ENCODE data around the gene ZNF225.
A peak's percentile ranks its signal among the peaks of the same experiment; 100 is the strongest.
"Not testable (repeated sequence)": the region's sequence is repeated elsewhere in the genome, so short reads cannot be mapped to it uniquely, and the experiment has no call there.

ZNF225 gene

DNA sequence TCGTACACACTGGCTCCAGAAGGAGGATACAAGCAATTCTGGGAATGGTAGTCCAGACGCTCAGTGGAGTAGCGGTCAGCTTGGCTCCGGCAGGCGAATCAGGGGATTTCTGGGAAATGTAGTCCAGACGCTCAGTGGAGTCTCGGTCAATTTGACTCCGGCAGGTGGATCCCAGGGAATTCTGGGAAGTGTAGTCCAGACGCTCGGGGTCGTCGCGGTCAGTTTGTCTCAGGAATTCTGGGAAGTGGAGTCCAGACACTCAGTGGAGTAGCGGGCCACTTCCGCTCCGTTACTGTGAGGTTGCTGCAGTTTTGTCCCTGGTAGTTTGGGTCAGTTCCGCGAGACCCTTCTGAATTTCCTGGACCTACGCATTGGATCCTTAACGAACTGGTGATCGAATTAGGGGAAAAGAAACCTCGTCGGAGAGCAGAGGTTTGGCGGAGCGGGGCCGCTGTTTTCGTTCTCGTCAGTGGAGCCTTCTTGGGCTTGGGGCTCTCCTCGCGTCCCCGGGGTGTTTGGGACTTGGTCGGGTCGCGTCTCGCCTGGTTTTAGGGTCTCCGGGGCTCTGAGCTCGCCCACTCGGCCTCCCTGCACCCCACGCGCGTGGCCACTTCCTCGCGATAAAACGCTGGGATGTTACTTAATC is at the start of gene ZNF225:
Gene ZNF225, plus strand, starts transcription at position 262 of the 646 bp plus-strand sequence. CDS start 2,429 bp downstream, outside the sequence.
- peak; percentile 93 for DNase-seq (ENCODE audit: low spot score)

DNA sequence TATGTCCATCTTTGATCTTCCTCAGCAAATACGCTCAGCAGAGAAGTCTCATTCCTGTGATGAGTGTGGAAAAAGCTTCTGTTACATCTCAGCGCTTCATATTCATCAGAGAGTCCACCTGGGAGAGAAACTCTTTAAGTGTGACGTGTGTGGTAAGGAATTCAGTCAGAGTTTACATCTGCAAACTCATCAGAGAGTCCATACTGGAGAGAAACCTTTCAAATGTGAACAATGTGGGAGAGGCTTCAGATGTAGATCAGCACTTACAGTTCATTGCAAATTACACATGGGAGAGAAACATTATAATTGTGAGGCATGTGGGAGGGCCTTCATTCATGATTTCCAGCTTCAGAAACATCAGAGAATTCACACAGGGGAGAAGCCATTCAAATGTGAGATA is 46.9 kb upstream of the ZNF225 start:
- DNase-seq (ENCODE audit: low spot score) = no peak

DNA sequence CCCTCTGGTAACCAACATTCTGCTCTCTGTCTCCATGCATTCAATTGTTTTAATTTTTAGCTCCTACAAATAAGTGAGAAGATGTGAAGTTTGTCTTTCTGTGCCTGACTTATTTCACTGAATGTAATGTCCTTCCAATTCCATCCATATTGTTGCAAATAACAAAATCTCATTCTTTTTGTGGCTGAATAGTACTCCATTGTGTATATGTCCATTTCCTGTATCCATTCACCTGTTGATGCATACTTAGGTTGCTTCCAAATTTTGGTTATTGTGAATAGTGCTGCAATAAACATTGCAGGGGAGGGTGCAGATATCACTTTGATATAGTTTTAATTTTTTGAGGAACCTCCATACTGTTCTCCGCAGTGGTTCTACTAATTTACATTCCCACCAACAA is 43.8 kb upstream of the ZNF225 start:
- DNase-seq (ENCODE audit: low spot score) = no peak

DNA sequence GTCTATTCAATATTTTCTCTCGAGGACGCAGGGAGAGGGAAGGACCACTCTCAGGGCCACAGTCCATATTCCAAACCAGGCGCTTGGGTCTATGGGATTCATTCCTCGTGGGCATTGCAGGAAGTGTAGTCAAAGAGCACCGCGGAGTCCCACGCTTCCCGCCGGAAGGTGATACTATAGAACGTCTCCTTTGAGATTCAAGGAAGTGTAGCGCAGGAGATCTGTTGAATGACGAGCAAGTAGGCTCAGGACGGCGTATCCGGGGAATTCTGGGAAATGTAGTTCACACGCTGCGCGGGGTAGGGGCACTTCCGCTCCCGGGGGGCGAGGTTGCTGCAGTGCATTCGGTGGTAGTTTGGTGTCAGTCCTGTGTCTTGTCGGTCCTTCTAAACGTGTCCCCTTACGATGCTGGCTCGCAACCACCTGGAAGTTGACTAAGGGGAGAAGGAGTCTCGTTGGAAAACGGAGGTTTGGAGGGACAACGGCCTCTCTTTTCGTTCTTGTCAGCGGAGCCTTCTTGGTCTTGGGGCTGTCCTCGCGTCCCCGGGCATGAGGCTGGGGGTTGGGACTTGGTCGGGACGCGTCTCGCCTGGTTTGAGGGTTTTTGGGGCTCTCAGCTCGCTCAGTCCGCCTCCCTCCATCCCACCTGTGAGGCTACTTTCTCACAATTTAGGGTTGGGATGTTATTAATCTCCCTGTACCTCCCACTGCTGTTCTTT is 41.2 kb upstream of the ZNF225 start, which contains the start of gene ZNF284:
Gene ZNF284, plus strand, starts transcription at position 336 of the 719 bp plus-strand sequence. CDS start 4,231 bp downstream, outside the sequence.
- peak; percentile 89 for DNase-seq (ENCODE audit: low spot score)

DNA sequence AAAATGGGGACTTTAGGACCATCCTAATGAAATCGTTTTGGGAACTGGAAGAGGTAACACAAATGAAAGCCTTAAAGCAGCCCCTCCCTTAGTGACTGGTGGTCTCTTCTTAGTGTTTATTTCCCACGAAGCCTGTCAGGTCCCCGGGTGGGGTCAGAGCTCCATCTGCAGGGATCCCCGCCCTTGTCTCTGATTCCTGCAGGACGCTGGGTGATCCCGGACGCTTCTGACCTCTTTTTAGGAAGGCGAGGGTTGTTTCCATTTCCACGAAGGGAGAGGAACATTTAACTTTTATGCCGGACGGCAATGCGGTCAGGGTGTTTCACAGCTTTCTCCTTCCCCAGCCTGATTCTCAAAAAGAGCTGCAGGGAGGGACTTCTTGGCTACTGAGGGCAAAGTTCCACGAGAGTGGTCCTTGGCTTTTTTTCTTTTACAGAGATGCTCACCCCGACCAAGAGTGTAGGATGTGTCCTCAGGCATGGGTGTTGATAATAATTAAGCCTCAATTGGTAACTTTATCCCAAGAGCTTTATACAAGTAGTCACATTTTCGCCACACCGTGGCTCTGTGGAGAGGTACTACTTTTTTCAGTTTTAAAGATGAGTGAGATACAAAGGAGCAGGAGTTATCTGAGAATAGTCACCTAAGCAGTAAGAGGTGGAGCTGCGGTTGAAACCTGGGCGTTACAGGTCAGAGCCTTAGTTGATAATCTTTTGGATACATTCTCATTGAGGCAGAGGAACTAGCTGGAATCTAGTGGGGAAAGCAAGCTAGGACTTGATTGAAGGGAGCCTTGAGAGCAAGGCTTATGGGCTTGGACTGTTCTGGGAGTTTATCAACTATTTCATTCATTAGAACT is 40.4 kb upstream of the ZNF225 start:
- peak; percentile 14 for DNase-seq (ENCODE audit: low spot score)

DNA sequence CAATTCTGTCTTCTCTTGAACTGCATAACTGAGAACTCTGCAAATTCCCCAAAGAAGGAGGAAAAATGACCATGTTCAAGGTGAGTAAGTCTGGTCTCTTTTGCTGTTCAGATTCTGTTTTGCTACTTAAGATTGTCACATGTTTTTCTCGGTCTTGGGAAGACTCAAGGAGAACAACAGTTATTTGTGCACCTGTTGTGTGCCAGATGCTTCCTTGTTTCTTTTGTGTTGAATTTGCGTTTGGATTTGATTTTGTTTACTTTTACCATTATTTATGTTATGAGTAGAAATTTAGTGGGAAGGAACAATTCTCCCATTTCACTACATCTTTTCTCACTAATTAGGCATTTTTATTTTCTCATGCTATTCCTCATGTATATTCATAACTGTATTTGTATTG is 36.9 kb upstream of the ZNF225 start:
- no peak for DNase-seq (ENCODE audit: low spot score)

DNA sequence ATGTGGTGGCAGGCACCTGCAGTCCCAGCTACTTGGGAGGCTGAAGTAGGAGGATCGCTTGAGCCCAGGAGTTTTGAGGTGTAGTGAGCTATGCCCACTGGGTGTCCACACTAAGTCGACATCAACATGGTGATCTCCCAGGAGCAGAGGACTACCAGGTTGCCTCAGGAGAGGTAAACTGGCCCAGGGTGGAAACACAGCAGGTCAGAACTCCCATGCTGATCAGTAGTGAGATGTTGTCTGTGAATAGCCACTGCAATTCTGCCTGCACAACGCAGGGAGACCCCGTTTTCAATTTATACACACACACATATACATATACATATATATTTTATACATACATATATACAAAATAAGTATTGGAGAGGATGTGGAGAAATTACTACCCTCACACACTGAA is 21.1 kb upstream of the ZNF225 start:
- no peak for DNase-seq (ENCODE audit: low spot score)

DNA sequence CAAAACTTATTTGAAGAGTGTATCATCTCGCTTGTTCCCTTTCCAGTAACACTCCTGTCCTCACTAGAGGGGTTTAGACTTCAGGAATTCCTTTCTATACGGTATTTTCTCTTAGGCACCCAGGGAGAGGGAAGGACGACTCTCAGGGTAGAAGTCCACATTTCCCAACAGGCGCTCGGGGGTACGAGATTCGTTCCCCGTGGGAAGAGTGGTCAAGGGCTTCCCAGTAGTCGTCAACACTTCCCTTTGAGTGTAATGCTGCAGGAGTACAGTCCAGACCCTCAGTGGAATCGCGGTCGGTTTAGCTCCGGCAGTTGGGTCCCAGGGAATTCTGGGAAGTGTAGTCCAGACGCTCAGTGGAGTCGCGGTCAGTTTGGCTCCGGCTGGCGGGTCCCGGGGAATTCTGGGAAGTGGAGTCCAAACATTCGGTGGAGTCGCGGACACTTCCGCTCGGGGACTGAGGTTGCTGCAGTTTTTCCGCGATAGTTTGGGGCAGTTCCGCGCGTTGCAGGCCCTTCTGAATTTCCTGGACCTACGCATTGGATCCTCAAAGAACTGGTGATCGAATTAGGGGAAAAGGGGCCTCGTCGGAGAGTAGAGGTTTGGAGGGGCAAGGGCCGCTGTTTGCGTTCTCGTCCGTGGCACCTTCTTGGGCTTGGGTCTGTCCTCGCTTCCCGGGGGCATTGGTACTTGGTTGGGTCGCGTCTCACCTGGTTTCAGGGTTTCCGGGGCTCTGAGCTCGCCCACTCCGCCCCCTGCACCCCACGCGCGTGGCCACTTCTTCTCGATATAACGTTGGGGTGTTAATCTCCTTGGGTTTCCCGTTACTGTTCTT is 19.1 kb upstream of the ZNF225 start, which contains the start of gene ZNF224:
Gene ZNF224, plus strand, starts transcription at position 431 of the 835 bp plus-strand sequence. CDS start 3,513 bp downstream, outside the sequence.
- DNase-seq (ENCODE audit: low spot score) = peak; percentile 89

DNA sequence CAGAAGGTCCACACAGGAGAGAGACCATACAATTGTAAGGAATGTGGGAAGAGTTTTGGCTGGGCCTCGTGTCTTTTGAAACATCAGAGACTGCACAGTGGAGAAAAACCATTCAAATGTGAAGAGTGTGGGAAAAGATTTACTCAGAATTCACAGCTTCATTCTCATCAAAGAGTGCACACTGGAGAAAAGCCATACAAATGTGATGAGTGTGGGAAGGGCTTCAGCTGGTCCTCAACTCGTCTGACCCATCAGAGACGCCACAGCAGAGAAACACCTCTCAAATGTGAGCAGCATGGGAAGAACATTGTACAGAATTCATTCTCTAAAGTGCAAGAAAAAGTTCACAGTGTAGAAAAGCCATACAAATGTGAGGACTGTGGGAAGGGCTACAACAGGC is 5.4 kb upstream of the ZNF225 start:
- no peak for DNase-seq (ENCODE audit: low spot score)

DNA sequence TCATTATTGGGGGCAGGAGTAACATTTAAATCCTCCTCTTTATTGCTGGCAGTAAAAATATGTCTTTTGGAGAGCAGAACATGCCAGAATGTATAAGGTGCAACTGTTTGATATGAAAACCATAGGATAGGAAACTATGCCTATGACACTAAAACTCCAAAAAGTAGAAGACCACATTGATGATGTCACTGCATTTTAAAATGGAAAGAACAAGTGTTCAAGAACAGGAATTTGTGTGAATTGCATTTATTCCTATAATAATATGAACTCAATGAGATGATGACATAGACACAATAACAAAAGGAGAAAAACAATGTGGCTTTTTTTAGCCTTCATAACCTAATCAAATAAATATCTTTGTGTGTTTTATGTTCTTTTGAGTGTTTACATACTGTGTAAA is 3.7 kb upstream of the ZNF225 start:
- no peak for DNase-seq (ENCODE audit: low spot score)

DNA sequence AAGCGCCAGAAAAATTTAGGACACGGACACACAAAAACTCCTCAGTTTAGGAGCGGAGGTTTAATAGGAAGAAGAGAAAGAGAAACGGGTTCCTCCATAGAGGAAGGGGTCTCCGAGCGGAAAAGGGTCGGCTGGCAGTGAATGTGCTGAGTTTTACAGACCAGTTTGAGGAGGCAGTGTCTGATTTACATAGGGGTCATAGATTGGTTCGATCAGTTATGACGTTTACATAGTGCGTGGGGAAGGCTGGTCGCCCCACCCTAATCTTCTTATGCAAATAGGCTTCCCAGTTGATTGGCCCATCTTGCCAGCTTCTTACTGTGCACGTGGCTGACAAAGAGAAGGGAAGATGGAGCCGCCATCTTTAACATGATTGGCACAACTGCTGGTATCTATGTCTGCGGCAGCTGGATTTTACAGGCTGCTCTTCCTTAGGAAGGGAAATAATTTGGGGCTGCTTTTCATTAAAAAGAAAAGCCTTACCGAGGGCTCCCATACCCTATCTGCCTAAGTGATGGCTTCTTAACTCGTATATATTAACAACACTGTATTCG is 1.2 kb upstream of the ZNF225 start:
- DNase-seq (ENCODE audit: low spot score) = peak; percentile 32

DNA sequence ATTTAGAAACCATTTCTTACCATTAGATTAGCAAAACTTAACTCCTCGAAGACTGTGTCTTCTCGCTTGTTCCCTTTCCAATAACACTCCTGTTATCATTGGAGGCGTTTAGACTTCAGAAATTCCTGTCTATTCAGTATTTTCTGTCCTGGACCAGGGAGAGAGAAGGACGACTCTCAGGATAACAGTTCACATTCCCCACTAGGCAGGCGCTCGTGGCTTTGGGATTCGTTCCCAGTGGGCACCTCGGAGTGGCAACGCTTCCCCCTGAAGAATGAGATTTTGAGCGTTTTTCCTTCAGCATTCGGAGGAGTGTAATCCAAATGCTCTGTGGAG is 429 bp upstream of the ZNF225 start:
- DNase-seq (ENCODE audit: low spot score) = no peak

DNA sequence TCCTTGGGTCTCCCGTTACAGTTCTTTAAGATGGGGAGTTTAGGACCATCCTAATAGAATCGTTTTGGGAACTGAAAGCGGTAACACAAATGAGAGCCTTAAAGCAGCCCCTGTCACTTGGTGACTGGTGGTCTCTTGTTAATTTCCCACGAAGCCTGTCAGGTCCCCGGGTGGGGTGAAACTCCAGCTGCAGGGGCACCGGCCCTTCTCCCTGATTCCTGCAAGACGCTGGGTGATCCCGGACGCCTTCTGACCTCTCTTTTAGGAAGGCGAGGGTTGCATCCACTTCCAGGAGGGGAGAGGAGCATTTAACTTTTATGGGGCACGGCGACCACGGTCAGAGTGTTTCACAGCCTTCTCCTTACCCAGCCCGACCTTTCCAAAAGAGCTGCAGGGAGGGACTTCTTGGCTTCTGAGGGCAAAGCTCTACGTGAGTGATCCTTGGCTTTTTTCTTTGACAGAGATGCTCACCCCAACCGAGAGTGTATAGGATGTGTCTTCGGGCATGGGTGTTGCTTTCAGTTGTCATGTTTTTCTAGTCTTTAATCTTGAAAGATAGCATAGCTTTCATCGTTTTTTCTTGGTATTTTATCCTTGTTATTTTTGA is 688 bp downstream of the ZNF225 start:
- peak; percentile 26 for DNase-seq (ENCODE audit: low spot score)

DNA sequence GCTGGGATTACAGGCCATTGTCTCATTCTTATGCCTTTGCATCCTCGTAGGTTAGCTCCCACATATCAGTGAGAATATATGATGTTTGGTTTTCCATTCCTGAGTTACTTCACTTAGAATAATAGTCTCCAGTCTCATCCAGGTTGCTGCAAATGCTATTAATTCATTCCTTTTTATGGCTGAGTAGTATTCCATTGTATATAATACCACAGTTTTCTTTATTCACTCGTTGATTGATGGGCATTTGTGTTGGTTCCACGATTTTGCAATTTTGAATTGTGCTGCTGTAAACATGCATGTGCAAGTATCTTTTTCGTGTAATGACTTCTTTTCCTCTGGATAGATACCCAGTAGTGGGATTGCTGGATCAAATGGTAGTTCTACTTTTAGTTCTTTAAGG is 8.0 kb downstream of the ZNF225 start:
- not testable (repeated sequence) for DNase-seq (ENCODE audit: low spot score)

DNA sequence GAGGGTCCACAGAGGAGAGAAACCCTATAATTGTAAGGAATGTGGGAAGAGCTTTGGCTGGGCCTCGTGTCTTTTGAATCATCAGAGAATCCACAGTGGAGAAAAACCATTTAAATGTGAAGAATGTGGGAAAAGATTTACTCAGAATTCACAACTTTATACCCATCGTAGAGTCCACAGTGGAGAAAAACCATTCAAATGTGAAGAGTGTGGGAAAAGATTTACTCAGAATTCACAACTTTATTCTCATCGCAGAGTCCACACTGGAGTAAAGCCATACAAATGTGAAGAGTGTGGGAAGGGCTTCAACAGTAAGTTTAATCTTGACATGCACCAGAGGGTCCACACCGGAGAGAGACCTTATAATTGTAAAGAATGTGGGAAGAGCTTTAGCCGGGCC is 18.8 kb downstream of the ZNF225 start:
- DNase-seq (ENCODE audit: low spot score) = no peak

DNA sequence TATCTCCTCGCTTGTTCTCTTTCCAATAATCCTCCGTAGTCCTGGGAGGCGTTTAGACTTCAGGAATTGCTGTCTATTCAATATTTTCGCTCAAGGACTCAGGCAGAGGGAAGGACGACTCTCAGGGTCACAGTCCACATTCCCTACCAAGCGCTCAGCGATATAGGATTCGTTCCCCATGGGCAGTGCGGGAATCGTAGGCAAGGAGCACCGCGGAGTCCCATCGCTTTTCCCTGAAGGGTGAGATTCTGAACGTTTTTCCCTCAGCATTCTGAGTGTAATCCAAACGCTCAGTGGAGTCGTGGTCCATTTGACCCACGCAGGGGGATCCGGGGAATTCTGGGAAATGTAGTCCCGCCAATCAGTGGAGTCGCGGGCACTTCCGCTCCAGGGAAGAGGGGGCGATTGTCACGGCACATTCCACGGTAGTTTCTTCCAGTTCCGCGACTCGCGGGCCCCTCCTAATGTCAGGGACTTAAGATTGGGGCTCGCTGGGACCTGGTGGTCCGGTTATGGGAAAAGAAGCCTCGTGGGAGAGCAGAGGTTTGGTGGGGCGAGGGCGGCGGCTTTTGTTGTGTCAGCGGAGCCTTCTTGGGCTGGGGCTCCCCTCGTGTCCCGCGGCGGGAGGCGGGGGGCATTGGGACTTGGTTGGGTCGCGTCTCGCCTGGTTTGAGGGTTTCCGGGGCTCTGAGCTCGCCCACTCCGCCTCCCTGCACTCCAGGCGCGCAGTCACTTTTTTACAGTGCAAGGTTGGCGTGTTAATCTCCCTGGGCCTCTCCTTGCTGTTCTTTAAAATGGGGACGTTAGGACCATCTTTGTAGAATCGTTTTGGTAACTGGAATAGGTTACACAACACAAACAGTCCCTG is 28.2 kb downstream of the ZNF225 start, which contains the start of gene ZNF234:
Gene ZNF234, plus strand, starts transcription at position 364 of the 868 bp plus-strand sequence. CDS start 3,079 bp downstream, outside the sequence.
- peak; percentile 88 for DNase-seq (ENCODE audit: low spot score)

DNA sequence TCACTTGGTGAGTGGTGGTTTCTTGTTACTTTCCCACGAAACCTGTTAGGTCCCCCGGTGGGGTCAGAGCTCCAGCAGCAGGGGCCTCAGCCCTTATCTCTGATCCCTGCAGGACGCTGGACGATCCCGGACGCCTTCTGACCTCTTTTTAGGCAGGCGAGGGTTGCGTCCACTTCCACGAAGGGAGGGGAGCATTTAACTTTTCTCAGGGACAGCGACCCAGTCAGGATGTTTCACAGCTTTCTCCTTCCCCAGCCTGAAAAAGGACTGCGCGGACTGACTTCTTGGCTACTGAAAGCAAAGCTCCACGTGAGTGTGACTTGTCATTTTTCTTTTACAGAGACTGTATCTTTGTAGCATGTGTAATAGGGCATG is 28.8 kb downstream of the ZNF225 start:
- DNase-seq (ENCODE audit: low spot score) = peak; percentile 34

DNA sequence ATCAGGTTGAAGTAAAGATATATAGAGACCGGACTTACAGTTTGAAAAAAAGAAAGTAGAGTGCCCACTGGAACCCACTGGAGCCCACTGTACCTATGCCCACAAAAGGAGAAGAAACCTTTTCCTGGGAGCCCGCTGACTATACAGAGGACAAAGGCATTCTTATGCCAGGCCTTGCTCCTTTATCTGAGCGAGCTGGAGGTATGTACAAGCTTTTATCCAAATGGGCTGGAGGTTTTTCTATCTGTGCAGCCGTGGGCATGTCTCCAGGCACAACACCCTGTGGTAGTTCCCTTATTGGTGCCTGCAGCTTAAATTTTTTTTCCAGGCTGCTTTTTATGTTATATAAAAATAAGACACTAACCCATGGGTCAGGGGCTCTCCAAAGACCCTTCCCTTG is 36.6 kb downstream of the ZNF225 start:
- no peak for DNase-seq (ENCODE audit: low spot score)

DNA sequence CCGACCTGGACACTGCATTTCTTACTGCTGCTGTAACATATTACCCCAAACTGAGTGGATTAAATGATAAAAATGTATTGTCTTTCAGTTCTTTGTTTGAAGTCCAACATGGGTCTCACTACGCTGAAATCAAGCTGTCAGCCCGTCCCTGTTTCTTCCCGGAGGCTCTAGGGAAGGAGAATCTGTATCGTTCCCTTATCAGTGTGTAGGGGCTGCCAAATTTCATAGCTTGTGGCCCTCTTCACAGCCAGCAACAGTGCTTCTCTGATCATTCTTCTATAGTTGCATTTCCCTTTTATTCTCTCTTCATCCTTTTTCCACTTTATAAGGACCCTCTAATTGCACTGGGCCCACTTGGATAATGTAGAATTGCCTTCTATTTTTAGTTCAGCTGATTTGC is 38.3 kb downstream of the ZNF225 start:
- no peak for DNase-seq (ENCODE audit: low spot score)

DNA sequence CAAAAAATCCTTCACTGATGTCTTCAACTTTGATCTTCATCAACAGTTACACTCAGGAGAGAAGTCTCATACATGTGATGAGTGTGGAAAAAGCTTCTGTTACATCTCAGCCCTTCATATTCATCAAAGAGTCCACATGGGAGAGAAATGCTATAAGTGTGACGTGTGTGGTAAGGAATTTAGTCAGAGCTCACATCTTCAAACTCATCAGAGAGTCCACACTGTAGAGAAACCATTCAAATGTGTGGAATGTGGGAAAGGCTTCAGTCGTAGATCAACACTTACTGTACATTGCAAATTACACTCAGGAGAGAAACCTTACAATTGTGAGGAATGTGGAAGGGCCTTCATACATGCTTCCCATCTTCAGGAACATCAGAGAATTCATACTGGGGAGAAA is 43.3 kb downstream of the ZNF225 start:
- DNase-seq (ENCODE audit: low spot score) = no peak

Data from hepatic stellate cell (primary cell).